ENCODE measurements around the gene KIF22.
"Not testable (repeated sequence)": the region's sequence is repeated elsewhere in the genome, so short reads cannot be mapped to it uniquely, and the experiment has no call there.

KIF22 gene

DNA sequence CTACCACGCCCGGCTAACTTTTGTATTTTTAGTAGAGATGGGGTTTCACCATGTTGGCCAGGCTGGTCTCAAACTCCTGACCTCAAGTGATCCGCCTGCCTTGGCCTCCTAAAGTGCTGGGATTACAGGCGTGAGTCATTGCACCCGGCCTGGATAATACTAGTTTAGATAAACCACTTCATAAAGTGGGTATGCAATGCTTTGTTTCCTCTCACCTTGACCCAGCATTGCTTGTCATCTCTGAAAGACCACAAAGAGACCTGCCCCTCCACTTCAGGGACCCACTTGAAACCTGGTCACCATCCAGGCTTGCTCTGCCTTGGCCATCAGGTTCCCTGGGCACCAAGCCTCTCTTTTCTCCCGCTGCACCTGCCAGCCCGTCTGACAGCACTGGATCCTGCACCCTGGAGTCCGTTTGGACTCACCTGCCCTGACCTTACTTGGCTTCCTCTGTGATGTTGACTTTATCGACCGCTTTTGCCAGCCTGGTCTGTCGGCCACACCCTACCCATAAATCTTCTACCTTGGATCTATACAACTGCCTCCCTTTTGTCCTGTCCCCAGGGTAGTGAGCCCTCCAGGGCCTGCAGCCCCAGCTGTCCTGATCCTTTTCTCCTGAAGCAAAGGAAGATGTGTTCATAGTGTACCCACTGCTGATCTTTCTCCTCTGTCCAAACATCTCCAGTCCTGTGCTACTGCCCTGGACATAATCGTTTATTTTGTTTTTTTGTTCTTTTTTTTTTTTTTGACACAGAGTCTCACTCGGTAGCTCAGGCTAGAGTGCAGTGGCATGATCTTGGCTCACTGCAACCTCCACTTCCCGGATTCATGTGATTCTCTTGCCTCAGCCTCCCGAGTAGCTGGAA lies 25.2 kb upstream of the KIF22 start:
- DNase-seq (ENCODE audit: low read depth in 1 of 2, low spot score in 1 of 2), result no peak

DNA sequence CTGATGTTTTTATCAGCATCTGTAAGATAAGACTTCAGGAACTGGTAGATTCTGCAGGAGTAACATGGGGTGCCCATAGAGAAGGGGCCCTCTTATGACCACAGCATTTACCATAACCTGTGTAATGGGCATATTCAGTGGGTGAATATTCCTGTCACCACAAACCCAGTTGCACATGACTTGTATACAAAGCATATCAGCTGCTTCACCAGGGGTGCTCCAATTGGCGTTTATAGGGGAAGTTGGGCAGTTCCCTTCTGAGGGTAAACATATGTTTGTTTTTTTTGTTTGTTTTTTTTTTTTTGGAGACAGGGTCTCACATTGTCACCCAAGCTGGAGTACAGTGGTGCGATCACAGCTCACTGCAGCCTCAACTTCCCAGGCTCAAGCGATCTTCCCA lies 24.0 kb upstream of the KIF22 start:
- no peak for DNase-seq (ENCODE audit: low read depth in 1 of 2, low spot score in 1 of 2)

DNA sequence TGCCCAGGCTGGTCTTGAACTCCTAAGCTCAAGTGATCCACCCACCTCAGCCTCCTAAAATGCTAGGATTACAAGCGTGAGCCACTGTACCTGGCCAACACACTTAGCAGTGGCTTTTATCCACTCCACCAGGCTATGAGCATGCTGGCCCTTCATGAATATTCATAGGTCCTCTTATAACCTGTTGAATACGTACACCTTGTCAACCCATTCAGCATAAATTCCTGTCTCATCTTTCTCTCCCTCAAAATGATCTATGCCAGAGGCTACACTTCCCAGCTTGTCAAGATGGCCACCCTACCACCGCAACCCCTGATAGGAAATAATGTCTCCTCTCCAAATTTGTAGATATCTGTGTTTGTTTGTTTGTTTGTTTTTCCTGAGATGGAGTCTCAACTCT lies 23.5 kb upstream of the KIF22 start:
- no peak for DNase-seq (ENCODE audit: low read depth in 1 of 2, low spot score in 1 of 2)

DNA sequence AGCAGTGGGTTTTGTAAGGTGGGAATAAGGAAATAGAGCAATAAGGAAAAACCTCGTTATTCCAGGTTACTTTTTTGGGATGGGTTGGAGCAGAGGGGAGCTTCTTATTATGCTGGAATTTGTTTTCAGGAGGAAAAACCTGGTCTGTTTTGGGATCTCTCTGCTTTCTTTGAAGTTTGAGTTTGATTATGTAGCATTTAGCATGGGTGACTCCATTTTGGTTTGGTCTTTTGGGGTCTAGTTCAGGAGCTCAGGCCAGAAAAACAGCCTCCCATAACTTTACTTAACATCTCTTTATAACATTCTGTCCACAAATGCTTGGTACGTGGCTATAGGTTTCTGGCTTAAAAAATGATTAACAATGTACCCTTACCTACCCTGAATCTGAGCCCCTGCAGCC lies 21.0 kb upstream of the KIF22 start:
- DNase-seq (ENCODE audit: low read depth in 1 of 2, low spot score in 1 of 2), result no peak

DNA sequence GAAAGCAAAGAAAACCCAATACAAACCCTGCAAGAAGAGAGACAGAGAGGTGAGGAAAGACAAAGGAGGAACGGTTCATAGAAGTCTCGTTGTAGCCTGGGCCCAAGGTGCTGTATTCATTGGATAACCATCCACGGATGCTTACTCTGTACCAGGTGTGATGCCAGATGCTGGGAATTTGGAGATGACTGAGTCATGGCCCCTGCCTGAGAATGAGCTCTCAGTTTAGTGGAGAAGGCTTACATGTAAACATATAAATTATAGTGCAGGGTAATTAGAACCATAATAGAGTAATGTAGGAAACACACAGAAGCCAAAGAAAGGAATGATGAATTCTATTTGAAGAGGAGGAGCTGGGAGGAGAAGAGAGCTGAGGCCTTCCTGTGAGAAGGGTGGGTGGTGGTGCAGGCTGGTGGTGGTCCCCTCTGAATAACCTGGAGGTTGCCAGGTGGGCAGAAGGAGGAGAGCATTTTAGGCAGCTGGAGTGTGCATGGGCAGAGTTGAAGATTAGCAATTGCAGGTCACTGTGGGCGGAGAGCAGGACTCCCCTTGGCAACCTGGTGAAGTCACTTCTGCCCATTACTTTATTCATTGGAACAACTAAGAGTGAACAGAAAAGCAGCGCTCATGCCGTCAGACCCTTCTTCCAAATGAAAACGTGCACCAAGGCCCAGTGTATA lies 20.2 kb upstream of the KIF22 start:
- no peak for DNase-seq (ENCODE audit: low read depth in 1 of 2, low spot score in 1 of 2)

DNA sequence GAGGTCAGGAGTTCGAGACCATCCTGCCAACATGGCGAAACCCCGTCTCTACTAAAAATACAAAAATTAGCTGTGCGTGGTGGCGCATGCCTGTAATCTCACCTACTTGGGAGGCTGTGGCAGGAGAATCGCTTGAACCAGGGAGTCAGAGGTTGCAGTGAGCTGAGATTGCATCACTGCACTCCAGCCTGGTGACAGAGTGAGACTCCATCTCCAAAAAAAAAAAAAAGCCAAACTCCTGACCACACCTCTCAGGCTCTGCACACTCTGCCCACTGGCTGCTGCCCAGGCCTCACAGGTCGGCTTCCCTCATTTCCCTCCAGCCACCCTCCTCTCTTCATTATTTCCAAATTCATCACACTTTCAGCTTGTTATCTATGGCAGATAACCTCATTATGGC lies 18.2 kb upstream of the KIF22 start:
- not testable (repeated sequence) for DNase-seq (ENCODE audit: low read depth in 1 of 2, low spot score in 1 of 2)

DNA sequence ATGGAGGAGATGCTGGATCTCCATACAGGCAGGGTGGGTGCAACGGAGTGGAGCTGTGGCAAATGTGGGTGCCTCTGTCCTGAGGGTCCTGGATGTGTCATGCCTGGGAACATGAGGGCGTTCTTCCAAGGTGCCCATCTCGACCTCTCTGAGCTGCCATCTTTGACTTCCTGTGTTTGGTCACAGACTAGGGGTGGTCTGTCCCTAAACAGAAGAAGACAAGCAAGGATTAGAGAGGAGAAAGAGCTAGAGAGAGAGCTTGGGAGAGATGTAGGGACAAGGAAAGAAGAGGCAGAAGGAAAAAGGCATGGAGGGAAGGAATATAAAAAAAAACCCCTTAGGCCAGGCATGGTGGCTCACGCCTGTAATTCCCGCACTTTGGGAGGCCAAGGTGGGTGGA lies 15.8 kb upstream of the KIF22 start:
- no peak for DNase-seq (ENCODE audit: low read depth in 1 of 2, low spot score in 1 of 2)

DNA sequence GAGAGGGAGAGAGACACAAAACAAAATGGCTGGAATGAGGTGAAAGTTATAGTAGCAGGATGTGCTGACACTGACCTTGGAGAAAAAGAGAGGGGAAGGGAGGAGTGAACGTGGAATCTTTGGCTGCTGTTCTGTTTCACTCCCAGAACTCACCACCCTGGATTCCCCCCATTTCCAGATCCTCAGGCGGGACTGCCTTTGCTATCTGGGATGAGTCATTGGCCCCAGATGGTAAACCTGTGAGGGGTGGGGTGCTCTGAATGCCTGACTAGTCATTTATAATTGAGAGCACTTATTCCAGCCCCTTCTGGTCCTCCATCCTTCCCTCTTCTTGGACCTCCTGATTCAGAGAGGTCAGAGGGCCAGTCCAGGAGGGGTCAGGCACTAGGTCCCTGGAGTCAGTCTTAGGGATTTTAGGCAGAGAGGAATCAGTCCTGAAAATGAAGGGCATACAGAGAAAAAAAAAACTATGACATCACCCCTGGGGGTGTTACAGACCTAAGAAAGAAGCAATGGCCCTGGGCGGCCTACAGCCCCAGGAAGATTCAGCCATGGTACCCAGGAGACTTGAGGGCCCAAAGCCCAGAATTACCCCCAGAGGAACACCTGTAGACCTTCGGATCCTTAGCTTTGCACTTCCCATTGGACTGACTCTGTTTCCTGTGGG lies 14.7 kb upstream of the KIF22 start:
- no peak for DNase-seq (ENCODE audit: low read depth in 1 of 2, low spot score in 1 of 2)

DNA sequence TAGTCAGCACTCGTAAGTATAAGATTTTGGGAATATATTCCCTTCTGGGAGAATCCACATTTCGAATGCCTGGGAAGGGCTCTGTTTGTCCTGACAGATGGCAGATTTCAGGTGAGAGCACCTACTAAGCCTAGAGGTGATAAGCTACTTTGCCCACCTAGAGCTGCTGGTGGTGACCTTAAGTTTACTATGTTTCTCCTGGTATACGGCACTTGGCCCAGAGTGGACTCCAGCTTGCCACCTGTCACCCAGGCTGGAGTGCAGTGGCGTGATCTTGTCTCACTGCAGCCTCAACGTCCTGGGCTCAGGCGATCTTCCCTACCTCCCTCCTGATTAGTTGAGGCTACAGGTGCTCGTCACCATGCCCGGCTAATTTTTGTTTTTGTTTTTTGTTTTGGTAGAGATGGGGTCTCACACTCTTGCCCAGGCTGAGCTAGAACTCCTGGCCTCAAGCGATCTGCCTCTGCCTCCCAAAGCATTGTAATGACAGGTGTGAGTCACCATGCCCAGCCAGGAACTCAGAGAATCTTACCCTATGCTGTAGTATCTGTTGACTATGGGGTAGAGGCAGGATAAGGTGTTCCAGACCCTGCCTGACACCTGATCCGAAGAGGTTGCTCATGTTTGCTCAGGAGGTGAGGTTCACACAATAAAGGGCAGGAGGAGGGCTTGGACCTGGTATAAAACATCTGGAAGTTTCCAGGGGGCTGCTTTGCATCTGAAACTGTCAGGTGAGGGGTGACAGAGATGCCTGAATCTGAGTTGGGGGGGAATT lies 12.8 kb upstream of the KIF22 start, which contains the start of gene ZG16:
TSS of gene ZG16 (plus strand) at position 681 of the 775 bp plus-strand sequence. CDS start 1,011 bp downstream, outside the sequence.
- no peak for DNase-seq (ENCODE audit: low read depth in 1 of 2, low spot score in 1 of 2)

DNA sequence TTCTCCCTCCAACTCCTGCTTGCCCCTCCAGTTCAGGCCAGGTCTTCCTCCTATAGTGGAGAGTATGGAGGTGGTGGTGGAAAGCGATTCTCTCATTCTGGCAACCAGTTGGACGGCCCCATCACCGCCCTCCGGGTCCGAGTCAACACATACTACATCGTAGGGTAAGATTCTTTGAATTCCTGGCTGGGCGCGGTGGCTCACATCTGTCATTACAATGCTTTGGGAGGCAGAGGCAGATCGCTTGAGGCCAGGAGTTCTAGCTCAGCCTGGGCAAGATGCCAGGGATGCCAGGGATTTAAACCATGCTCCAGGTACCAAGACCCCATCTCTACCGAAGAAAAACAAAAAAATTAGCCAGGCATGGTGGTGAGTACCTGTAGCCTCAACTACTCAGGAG lies 11.1 kb upstream of the KIF22 start:
- DNase-seq (ENCODE audit: low read depth in 1 of 2, low spot score in 1 of 2), result no peak

DNA sequence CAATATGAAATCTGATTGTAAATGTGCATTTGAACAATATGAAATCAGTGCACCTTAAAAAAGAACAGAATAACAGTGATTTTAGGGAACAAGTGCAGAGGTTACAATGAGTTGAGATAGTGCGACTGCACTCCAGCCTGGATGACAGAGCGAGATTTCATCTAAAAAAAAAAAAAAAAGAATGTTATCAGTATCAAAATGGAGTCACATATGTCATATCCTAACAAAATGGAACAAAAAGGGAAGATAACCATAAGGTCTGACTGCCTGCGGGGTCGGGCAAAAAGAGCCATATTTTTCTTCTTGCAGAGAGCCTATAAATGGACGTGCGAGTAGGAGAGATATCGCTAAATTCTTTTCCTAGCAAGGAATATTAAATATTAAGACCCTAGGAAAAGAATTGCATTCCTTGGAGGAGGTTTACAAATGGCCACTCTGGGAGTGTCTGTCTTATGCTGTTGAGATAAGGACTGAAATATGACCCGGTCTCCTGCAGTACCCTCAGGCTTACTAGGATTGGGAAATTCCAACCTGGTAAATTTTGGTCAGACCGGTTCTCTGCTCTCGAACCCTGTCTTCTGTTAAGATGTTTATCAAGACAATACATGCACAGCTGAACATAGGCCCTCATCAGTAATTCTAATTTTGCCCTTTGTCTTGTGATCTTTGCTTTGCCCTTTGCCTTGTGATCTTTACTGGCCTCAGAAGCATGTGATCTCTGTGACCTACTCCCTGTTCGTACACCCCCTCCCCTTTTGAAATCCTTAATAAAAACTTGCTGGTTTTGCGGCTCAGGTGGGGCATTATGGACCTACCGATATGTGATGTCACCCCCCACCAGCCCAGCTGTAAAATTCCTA lies 7.2 kb upstream of the KIF22 start:
- DNase-seq (ENCODE audit: low read depth in 1 of 2, low spot score in 1 of 2), result not testable (repeated sequence)

DNA sequence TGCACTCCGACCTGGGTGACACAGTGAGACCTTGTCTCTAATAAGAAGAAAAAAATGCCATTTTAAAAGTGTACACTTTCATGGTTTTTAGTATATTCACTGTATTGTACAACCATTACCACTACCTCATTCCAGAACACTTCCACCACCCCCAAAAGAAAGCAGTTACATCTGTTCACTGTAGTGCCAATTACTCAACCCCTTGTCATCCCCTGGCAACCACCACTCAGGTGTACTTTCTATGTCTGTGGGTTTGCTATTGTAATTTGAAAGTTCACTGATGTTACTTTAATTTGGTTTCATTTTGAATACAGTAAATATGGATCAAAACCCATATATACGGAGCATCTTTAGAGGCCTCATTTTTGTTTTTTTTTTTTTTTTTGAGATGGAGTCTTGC lies 6.4 kb upstream of the KIF22 start:
- peak in 1 of 2 donors; percentile 18 for DNase-seq (ENCODE audit: low read depth in 1 of 2, low spot score in 1 of 2)

DNA sequence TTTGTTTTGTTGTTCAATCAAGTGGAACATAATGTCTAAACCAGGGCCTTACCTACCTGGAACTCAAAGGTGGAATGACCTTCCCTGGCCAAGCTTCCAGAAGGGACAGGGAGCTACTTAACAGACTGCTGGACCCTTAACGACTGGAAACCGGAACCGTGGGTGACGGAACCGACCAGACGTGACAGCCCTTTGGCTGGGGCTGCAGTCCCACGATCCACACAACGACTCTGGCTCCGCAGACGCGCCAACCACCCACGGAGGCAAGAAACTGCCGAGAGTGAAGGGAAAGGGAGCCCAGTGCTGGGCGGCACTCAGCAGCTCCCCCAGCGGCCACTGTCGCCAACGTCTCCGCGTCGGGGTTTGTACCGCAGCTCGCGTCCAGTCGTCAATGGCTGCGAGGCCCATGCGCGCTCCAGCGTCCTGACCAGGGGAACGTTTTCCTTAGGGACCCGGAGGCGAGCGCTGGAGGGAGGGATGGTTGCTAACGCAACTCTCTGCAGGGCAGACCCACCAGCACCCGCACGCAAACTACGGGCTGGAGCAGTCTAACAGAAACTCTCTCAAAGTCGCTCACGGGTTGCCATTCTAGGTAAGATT lies 5.5 kb upstream of the KIF22 start:
- peak; percentile 57 to 64 for DNase-seq (ENCODE audit: low read depth in 1 of 2, low spot score in 1 of 2)

DNA sequence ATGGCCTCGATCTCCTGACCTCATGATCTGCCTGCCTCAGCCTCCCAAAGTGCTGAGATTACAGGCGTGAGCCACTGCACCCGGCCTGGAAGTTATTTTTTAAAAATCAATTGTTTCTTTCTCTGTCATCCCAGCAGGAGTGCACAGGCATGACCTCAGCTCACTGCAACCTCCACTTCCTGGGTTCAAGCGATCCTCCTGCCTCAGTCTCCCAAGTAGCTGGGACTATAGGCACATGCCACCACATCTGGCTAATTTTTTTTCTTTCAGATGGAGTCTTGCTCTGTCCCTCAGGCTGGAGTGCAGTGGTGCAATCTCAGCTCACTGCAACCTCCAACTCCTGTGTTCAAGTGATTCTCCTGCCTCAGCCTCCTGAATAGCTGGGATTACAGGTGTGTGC lies 3.4 kb upstream of the KIF22 start:
- not testable (repeated sequence) for DNase-seq (ENCODE audit: low read depth in 1 of 2, low spot score in 1 of 2)

DNA sequence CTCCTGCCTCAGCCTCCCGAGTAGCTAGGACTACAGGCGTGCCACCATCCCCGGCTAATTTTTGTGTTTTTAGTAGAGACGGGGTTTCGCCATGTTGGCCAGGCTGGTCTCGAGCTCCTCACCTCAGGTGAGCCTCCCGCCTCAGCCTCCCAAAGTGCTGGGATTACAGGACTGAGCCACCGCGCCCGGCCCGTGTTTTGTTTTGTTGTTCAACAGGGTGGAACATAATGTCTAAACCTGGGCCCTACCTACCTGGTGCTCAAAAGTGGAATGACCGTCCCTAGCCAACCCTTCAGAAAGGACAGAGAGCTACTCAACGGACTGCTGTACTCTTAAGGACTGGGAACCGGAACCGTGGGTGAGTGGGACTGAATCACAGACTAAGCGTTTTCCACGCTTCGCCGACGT lies 772 bp upstream of the KIF22 start:
- no peak for DNase-seq (ENCODE audit: low read depth in 1 of 2, low spot score in 1 of 2)

DNA sequence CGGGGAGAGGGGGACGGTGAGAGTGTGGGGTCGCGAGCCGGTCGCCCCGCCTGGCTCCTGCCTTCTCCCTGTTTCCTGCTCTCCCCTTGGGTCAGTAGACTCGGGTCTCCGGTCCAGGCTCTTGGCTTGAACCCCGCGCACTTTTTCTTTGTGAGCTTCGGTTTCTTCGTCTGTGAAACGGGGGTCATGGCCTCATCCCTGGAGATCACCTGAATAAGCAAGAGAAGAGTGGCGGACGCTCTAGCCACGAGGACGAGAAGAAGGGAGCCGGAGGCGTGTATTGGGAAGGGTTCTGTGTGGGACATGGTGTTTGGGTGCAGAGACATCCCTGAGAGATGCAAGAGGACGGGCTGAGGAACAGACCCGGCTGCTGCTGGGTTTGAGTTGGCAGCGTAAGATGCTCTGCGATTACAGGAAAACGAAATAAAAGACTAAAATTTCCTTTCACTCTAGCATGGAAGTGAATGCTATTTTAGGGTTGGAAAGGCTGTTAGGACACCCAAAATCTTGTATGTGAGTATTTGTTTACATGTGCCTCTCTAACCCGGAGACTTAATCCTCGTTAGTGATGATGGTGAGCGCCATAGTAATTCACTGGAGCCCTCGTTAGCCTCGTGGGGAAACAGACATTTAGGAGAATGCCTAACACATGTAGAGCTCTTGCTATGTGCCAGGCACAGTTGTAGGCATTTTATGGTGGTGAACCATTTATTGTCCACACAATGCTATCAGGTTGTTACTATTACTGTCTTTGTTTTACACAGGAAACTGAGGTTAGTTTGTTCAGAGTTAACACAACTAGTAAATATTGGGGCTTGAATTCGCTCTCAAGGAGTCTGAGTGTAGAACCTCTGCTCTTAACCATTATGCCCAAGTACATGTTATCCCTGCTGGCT lies 646 bp downstream of the KIF22 start:
- DNase-seq (ENCODE audit: low read depth in 1 of 2, low spot score in 1 of 2), result no peak

DNA sequence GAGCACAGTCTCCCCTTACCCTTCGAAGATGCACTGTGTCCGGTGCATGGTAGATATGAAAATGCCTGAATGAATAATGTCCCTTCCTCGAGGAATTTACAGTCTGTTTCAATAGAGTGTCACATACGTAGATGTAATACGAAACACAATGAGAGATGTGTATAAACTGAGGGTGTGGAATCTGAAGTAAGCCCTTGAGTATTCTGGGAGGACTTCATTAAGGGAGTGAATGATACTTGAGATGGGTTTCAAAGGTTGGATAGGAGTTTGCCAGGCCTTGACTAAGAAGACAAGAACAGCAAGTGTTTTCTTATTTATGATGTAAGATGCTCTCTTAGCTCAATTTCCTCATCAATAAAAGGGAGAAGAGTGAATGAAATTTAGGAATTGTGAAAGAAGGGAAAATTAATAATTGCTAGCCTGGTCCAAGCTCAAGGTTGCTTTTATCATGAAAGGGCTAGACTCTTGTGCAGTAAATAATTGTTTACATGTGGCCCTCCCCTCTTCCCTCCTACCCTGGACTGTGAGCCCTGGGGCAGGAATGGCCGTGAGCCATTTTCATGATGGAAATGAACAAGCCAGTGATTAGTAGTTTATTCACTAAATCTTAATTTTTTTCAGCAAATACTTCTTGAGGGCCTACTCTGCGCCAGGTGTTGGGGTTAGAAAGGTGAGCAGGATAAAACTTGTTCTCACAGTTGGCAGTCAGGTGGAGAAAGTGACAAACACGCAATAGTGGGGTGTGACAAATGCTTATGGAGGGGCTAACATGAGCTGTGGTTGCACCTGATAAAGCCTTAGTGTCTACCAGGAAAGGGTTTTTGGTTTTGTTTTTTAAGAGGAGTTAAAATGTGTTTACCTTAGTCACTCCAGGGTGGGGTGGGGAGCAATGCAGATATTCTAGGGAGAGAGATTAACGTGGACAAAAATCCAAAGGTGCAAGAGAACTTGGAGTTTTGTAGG lies 1.6 kb downstream of the KIF22 start:
- no peak for DNase-seq (ENCODE audit: low read depth in 1 of 2, low spot score in 1 of 2)

DNA sequence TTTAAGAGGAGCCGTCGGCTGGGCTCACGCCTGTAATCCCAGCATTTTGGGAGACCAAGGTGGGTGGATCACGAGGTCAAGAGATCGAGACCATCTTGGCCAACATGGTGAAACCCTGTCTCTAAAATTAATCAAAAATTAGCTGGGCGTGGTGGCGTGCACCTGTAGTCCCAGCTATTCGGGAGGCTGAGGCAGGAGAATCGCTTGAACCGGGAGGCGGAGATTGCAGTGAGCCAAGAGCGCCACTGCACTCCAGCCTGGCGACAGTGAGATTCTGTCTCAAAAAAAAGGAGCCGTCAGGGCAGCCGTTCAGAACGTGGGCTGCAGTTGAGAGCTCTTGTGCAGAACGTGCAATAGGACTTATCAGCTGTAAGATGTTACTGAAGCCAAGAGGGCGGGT lies 2.6 kb downstream of the KIF22 start:
- not testable (repeated sequence) for DNase-seq (ENCODE audit: low read depth in 1 of 2, low spot score in 1 of 2)

Measured in activated T-helper 1 cell treated with anti-CD3 and anti-CD28 coated beads, Interleukin-2, amount 50 U/mL, for 16 hours (primary cell).